ENCODE measurements around the gene PNISR.
"Not testable (repeated sequence)": the region's sequence is repeated elsewhere in the genome, so short reads cannot be mapped to it uniquely, and the experiment has no call there.

Gene PNISR, protein sequence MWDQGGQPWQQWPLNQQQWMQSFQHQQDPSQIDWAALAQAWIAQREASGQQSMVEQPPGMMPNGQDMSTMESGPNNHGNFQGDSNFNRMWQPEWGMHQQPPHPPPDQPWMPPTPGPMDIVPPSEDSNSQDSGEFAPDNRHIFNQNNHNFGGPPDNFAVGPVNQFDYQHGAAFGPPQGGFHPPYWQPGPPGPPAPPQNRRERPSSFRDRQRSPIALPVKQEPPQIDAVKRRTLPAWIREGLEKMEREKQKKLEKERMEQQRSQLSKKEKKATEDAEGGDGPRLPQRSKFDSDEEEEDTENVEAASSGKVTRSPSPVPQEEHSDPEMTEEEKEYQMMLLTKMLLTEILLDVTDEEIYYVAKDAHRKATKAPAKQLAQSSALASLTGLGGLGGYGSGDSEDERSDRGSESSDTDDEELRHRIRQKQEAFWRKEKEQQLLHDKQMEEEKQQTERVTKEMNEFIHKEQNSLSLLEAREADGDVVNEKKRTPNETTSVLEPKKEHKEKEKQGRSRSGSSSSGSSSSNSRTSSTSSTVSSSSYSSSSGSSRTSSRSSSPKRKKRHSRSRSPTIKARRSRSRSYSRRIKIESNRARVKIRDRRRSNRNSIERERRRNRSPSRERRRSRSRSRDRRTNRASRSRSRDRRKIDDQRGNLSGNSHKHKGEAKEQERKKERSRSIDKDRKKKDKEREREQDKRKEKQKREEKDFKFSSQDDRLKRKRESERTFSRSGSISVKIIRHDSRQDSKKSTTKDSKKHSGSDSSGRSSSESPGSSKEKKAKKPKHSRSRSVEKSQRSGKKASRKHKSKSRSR

DNA sequence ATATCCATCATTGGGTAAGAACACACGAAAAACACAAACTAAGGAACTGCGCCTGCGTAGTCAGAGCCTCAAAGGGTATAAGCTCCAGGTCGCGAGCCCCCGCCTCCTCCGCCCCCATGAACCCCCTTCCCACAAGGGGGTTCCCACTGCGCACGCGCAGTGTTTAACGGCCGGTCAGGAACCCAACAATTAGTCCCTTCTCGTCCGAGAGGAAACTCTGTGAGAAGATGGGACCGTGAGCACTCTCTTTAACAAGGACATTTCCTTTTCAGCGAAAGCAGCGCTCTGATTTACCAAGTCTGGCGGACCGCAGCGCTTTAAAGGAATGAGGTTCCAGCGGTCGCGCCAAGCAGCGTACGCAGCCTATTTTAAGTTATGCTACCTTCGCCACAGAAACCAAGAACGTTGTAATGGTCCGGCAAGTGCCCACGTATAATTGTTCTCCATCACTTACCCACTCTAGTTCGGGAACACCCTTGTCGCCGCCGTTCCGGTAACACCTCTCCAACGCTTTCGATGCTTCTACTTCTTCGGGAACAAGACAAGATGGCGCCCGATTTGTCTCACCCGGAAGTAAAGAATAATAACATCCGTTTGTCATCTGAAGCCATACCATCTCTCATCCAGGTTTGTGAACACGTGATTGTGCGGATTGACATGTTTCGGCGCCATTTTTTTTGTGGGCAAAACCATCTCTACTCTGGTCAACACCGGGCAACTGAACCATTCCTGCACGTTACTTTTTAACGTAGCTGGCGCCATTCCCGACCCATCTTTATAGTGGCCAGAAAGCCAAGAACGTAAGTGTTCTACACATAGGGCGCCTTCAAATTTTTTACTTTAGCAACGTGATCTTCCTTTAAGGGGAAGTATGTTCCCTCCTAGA, at the start of gene PNISR:
TSS of gene PNISR (minus strand) at position 548 of the 886 bp plus-strand sequence. CDS start 10,649 bp downstream, outside the sequence.
- peak; percentile 73 to 74 for DNase-seq (ENCODE audit: low read depth in 2 of 2)

DNA sequence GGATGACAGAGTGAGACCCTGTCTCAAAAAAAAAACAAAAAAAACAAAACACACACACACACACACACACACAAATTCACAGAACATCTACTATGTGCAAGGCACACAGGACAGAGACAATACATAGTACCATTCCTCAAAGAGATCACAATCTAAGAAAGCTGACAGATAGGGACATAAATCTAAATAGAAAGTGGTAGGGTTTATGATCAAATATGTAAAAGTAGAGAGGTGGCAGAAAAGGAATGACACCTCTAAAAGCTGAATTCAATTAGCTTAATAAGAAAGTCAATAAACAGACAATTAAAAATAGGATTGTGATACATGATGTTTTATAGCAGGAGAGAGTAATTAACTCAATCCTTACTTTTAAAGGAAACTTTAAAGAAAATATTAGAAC, 48.6 kb upstream of the PNISR start:
- no peak for DNase-seq (ENCODE audit: low read depth in 2 of 2)

DNA sequence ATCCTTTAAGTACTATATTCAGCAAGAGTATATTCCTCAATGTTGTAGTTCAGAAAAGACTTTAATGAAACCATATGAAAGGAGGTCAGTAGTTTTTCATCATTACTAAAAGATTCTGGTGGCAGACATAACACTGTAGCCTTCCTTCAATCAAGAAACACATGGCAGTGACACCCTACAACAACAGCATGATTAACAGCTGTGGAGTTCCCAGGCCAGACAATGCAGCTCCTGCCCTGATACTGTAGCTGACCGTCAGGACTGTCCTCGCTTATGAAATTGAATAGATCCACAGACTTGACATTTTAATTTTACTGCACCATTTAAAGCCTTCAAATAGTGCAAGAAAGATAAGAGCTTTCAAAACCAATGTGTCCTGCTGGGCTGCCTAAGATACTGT, 46.5 kb upstream of the PNISR start:
- no peak for DNase-seq (ENCODE audit: low read depth in 2 of 2)

DNA sequence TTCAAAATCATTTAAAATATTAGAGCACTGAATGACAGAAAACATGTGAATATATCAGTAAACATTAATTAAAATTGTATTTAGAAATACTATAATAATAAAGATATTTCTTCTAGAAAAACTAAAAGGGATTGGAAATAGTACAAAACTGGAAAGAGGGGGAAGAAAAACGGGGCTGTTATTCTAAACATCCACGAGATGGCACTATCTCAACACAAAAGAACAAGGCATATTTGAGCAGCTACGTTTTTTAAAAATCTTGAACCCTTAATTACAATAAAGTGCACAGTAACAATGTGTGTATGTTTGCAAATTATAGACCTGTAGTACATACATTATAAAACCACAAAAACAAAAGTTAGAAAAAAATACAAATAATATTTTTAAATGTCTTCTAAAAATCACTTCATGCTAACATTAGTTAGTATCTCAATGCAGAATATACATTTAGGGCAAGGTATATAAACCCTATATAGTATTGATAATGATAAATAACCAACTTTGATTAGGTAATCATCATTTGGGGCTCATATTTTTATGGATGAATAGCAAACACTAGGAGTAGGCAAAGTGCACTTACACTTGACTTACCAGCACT, 42.5 kb upstream of the PNISR start:
- DNase-seq (ENCODE audit: low read depth in 2 of 2), result no peak

DNA sequence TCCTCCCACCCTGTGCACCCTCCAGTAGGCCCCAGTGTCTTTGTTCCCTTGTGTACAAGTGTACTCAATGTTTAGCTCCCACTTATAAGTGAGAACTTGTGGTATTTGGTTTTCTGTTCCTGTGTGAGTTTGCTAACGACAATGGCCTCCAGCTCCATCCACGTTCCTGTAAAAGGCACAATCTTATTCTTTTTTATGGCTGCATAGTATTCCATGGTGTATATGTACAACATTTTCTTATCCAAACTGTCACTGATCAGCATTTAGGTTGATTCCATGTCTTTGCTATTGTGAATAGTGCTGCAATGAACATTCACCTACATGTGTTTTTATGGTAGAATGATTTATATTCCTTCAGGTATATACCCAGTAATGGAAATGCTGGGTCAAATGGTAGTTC, 34.0 kb upstream of the PNISR start:
- DNase-seq (ENCODE audit: low read depth in 2 of 2), result not testable (repeated sequence)

DNA sequence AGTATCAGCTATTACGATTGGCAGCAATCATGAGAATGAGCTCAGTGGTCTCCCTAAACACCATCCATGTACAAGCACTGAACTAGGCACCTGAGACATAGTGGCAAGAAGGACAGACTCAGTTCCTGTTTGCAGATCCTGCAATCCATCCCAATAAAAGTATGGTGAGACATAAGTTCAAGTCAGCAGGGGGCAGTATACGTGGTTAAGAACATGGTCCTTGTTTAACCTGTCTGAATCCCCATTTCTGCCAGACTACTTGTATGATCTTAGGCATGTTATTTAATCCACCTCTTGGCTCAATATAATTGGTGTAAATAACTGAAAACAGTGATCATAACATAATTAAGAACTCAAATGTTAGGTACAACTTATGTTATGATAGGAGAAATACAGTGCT, 33.2 kb upstream of the PNISR start:
- no peak for DNase-seq (ENCODE audit: low read depth in 2 of 2)

DNA sequence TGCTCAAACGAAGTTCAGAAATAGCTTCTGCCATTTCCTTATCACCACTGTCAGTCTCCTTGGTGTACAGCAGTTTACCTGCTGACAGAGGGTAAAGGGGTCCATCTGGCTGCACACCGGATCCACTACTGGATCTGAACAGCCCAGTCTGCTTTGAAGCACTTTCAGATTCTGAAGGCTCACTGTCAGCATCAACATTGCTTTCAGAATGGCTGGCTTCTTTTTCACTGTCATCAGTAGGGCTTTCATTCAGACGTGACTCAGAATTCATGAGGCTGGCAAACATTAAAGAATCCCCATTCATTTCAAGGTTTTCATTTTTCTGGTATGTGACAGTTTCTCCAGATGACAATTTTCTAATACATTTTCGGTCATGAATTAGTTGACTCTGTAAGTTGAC, 21.0 kb upstream of the PNISR start:
- DNase-seq (ENCODE audit: low read depth in 2 of 2), result no peak

DNA sequence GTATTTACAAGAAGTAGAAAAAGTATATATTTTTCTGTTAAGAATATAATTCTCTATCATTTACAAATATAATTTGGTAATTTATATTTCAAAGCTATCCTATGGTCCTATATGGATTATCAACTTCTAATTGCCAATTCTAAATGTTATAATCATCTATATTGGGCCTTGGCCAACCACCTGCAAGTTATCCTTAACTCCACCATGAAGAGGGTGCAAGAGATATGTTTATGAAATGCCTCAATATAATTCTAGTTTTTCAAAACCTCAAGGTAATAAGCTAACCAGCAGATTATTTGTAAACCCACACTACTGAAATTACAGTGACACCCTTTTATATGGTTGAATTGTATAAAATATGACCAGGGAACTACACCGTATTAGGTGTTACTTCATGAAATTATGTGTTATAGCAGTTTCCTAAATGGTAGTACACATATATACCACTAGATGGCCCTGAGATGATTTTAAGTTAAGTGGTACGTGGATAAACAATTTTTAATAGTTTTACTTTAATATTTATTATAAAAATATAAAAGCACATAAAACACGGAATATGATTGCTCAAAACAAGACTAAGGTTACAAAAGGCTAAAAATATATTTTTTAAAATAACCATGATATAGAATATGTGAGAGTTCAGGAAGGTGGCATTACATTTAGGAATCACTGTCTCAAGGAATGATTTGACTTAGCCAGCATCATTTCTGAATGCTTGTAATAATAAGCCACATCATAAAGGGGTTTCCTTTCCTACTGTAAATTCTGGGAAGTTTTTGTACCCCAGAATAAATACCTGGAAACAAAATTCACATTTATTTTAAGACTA, 9.8 kb upstream of the PNISR start:
- DNase-seq (ENCODE audit: low read depth in 2 of 2), result no peak

DNA sequence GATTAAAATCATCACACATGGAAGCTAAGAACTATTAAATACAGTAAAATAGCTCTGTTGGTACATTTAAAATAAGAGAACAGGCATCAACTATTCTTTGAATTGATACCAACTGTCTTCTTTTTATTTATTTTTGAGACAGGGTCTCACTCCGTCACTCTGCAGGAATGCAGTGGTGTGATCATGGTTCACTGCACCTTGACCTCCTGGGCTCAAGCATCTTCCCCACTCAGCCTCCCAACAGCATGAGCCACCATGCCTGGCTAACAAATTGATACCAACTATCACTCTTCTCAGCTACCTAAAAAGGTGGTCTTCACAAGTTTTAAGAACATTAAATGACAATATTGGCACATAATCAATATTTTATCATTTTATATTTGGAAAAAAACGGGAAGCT, 7.8 kb upstream of the PNISR start:
- no peak for DNase-seq (ENCODE audit: low read depth in 2 of 2)

DNA sequence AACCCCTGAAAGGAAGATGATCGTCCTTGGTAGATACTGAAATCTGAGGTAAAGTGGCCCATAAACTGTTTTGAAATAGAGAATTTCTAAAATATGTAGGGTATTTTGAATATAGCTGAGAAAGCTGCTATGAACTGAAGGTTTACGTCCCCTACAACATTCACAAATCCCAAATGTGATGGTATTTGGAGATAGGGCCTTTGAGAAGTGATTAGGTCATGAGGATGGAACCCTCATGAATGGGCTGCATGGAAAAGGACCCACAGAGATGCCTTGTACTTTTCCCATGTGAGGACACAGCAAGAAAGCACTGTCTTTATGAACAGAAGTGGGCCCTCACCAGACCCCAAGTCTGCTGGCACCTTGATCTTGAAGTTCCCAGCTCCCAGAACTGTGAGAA, 6.8 kb upstream of the PNISR start:
- no peak for DNase-seq (ENCODE audit: low read depth in 2 of 2)

DNA sequence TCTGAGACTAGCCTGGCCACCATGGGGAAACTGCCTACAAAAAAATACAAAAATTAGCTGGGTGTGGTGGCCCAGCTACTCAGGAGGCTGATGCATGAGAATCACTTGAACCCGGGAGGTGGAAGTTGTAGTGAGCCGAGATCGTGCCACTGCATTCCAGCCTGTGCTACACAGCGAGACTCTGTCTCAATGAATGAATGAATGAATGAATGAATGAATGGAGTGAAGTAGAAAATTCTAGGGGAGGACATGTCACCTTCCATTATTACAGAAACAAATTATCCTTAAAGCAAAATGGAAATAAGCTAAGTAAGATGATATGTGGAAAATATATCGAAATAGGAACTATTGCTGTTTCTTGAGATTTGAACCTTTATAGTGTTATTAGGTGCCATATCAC, 2.9 kb upstream of the PNISR start:
- no peak for DNase-seq (ENCODE audit: low read depth in 2 of 2)

DNA sequence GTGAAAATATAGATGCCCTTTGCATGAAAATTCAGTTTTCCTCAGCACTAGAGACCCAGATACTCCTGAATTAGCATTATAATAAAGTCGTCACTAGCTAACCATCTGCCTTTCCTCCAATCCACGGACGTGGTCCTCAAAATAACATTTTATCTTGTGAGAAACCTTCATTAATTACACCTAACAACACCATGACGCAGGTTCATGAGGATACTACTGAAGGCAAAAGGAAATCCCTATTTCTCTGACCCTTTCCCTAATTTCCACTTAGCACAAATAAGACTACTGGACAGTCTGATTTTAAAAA, 1.3 kb upstream of the PNISR start:
- DNase-seq (ENCODE audit: low read depth in 2 of 2), result no peak

DNA sequence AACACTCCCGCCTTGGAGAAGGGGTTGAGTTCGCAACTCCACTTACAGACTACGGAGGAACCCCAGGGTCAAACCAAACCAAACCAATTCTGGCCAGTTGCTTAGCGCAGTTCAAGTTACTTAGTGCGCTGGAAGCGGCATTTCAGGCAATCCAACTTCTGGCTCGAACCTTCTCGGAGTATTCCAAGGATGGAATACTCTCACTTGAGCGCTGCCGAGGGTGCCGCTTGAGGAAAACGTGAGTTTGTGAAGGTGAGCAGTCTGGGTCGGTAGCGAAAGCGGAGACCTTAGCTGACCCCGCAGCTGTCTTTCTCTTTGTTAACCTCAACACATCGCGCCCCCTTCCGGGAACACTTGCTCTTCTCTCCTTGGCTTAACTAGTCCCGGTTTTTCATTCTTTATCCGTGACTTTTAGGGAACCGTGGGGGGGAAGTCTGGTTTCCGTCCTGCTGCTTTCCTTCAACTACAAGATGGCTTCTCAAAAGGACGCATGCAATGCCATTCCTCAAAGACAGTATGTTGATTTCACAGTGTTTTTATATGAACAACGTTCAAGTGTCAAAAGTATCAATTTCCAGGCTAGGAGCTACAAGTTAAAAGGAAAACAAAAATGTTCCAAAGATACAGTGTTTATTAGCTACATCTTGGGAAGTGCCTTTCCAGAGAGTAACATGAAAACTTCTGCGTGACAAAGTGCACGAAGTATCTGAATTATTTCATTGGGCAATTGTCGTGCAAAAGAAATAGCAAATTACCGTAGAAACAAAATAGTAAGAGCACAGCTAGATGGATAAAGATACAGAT, 741 bp upstream of the PNISR start:
- peak; percentile 41 to 47 for DNase-seq (ENCODE audit: low read depth in 2 of 2)

DNA sequence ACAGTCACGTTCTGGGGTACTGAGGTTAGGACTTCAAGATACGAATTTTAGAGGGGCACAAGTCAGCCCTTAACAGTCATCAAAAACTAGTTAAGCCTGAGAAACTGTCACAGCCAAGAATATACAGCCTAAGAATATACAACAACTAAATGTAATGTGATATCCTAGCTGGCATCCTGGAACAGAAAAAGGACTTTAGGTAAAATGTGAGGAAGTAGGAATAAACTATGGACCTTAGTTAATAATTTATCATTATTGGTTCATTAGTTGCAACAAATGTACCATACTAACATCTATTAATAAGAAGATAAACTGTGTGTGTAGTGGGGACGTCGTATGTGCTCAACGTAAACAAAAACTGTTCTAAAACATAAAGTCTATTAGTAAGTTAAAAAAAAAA, 1.1 kb downstream of the PNISR start:
- no peak for DNase-seq (ENCODE audit: low read depth in 2 of 2)

DNA sequence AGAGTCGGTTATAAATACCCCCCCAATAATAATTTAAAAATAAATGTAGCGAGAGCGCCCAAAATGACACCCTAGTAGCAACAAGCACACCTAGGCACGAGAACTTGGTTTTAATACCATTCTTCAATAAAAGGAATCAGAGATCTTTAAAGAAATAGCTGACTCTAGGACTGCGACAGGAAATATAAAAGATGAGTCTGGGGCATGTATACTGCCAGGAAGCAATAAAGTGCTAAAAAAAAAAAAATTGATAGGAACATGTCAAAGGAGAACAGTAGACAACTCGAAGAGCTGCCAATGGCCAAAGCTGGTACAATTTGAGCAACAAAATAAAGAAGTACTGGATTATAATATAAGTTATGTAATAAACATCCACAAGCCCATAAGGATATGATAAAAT, 2.2 kb downstream of the PNISR start:
- DNase-seq (ENCODE audit: low read depth in 2 of 2), result no peak

DNA sequence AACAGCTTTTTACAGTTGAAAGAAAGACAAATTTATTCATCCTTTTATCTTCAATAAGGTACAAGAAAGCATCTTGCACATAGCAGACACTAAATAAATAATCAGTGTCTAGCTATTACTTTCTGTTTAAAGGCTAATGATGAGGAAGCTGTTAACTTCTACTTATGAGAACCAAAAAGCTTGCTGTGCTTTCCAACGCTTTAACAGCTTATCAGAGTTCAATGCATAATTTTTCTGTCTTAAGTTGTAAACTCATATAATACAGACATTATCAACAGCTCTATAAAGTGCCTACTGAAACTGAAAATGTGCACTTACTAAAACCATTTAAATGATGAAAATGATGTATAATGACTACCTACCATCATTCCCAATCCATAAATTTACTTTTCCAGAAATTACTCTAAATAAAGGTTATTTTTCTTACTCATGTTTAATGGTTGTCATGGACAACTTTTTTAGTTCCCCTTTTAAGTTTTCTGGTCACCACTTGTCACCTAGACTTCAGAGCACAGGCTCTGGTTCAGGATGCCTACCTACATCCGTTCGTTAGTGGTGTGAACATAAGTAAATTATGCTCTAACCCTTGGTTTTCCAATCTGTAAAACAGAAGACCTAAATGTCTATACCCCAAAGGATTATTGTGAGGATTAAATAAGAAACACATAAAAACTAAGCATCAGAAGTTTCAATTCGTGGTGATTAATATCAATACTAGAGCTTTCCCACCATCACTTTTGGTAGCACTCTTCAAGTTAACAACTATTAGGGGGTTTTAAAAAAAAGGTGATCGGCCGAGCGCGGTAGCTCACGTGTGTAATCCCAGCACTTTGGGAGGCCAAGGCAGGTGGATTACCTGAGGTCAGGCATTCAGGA, 8.0 kb downstream of the PNISR start:
- no peak for DNase-seq (ENCODE audit: low read depth in 2 of 2)

DNA sequence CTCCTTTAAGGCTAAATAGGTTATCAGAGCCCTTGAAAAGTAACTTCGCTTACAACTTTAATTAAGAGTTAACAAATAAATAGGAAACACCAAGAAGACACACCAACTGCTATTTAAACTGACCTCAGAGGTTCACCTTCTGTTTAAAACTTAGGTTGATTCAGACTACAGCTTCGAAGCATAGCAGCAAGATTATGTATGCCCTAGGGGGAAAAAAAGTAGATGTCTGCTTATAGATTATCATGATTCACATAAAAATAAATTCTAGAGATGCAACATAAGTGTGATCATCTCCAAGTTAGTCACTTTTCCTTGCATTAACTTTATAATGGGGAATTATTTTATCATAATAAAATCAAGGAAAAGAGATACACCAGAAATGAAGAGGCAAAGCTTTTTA, 8.9 kb downstream of the PNISR start:
- no peak for DNase-seq (ENCODE audit: low read depth in 2 of 2)

DNA sequence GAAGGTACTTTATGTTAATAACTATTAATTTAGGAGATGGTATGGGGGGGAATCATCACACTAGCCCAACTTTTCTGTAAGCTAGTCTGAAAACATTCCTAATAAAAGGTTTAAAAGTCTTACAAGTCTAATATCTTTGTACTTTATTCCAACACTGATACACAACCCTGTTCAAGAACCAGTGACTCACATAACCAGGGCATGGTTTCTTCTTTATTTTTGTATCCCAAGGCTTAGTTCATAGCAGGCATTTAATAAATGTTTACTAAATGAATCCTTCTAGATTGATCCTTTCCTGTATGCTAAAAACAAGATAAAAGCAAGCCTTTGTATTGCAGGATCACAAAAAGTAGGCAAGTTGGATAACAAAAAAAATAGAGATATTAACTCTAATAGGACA, 9.7 kb downstream of the PNISR start:
- no peak for DNase-seq (ENCODE audit: low read depth in 2 of 2)

DNA sequence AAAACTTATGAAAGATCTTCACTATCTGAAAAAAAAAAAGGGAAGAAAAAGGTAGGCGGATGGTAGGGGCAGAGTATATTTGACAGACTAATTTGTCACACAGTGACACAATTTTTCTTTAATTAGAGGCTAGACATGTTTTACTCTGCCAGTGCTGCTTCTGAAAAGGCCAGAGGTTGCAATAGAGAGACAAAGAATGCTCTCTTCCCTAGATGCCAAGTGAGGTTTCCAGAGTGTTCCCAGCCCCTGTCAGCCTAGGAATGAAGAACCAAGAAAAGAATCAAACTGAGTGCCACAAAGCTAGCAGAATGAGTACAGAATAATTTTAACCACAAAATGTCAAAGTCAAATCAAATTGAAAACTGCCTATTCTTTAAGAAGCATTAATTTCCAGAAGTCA, 13.0 kb downstream of the PNISR start:
- no peak for DNase-seq (ENCODE audit: low read depth in 2 of 2)
